Small intestine (tissue), 7 donors: ENCODE data around the gene SERPINB1. TPM values are rescaled to one million over a fixed set of nuclear protein-coding genes. Genes with fewer than 3 reads are reported as not detected.
A peak's percentile ranks its signal among the peaks of the same experiment; 100 is the strongest.

Experiments used
- DNase-seq, 2 donors: peaks; one replicate each; pipeline versions ENCODE4 v3.0.0 to v3.0.0-alpha.2; 2013
- FAIRE-seq: peaks from 2 replicates; lab custom pipeline; 2012; peaks lifted over from hg19 to GRCh38; lab: Jason Lieb, UNC
- H3K27ac ChIP-seq, 3 donors: one replicate each; pipeline ENCODE4 v1.5.1; 2013; ENCODE audit warnings: low read length in 2 of 3, mild to moderate bottlenecking in 2 of 3, control low read depth in 1 of 3, inconsistent platforms in 1 of 3, low read depth in 1 of 3, moderate library complexity in 1 of 3
- H3K27me3 ChIP-seq, 3 donors: one replicate each; pipeline ENCODE4 v1.6.1; 2013; ENCODE audit warnings: low read length in 3 of 3, inconsistent platforms in 1 of 3; ENCODE audit not compliant: control insufficient read depth in 3 of 3, insufficient read depth in 3 of 3
- H3K36me3 ChIP-seq, 3 donors: one replicate each; pipeline ENCODE4 v1.6.1; 2013; ENCODE audit warnings: low read length in 3 of 3, inconsistent platforms in 1 of 3, low read depth in 1 of 3, mild to moderate bottlenecking in 1 of 3, moderate library complexity in 1 of 3; ENCODE audit not compliant: control insufficient read depth in 3 of 3, insufficient read depth in 2 of 3
- H3K4me1 ChIP-seq, 3 donors: one replicate each; pipeline ENCODE4 v1.6.1; 2013; ENCODE audit warnings: low read length in 2 of 3, inconsistent platforms in 1 of 3, low read depth in 1 of 3, mild to moderate bottlenecking in 1 of 3, moderate library complexity in 1 of 3; ENCODE audit not compliant: control insufficient read depth in 3 of 3, insufficient read depth in 2 of 3
- H3K4me3 ChIP-seq, 3 donors: one replicate each; pipeline ENCODE4 v1.5.1; 2013; ENCODE audit warnings: low read length in 3 of 3, control low read depth in 1 of 3, inconsistent platforms in 1 of 3, low read depth in 1 of 3, mild to moderate bottlenecking in 1 of 3, moderate library complexity in 1 of 3
- H3K9me3 ChIP-seq, 2 donors: one replicate each; pipeline ENCODE4 v1.6.1; 2013; ENCODE audit warnings: low read depth in 1 of 2, low read length in 1 of 2; ENCODE audit not compliant: control insufficient read depth in 2 of 2, insufficient read depth in 1 of 2
- WGBS, 3 donors: extraction: QIAGEN DNeasy Blood & Tissue Kit; methylation state at CpG; one replicate each; pipeline ENCODE4 v1.1.7; 2013; 5-methylcytosine and 5-hydroxymethylcytosine counted together
- polyA plus RNA-seq, 4 donors: library from polyadenylated mRNA; stranded (reverse) in 3 of 4; unstranded in 1 of 4; fragments of 200-250 nt in 3 of 4; fragments of 120-200 nt in 1 of 4; gene quantifications; one replicate each; pipeline versions ENCODE4 v1.2.1 to v1.2.3, GENCODE V29; 2013
- donor health status: healthy with polysubstance abuse.
- donor health status: control.
- donor health status: control.
- donor health status: Bipolar disorder and iron deficiency.
- donor health status: healthy.

SERPINB1 gene
- polyA plus RNA-seq, 4 donors: 116 to 226 (median 161) TPM

DNA sequence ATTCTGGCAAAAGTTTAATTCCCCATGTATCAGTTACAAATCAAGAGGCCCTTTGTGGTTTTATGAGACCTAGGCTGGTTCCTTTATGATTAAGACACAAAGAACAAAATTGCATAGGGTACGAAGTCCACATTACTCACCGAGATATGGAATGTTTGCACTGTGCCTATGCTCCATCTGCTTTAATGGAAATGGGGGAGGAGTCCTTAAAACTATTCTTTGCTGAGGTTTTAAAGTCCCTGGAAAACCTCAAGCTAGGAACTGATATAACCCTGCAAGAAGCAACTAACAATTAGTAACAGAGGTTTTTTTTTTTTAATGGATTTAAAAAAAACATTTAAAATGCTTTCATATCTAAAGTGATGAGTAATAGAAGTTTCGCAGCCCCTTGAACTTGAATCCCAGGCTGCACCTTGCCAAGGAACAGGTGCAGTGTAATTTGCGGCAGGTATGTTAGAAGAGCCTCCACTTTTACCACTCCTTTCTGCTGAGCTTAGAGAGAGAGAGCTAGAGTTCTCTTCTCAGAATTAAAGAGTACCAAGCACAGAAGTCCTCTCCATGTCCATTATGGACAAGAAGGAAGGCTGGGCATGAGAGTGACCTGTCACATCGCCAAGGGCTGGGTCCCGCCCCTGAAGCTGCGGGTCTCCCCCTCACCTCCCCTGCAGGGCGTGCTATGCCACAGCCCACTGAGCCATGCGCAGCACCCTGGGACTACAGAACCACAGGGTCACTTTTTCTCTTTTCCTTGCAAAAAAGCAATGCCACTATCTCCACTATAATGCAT, 2.3 kb downstream of the SERPINB1 start:
- no peaks in the 10 kb centered on the region for H3K9me3 ChIP-seq
- peaks cover 10 to 22% (median 11%) of the 10 kb centered on the region in 3 donors for H3K36me3 ChIP-seq
- peak overlapping the region; percentile 86 to 98 (median 97) for H3K27ac ChIP-seq
- 8 to 42% (median 14%) methylated on average over 9 of the region's 9 CpGs for WGBS, 3 donors
- H3K4me1 ChIP-seq: peaks cover 0 to 40% (median 7%) of the 10 kb centered on the region in 3 donors
- H3K4me3 ChIP-seq: peak overlapping the region in 2 of 3 donors; percentile 62 to 63
- no peaks in the 10 kb centered on the region for H3K27me3 ChIP-seq
- peak; percentile 96 to 99 for DNase-seq
- no peak for FAIRE-seq

- 17 to 55% (median 21%) methylated on average over 3 of the region's 3 CpGs for WGBS, 3 donors
- H3K36me3 ChIP-seq: peaks cover 13 to 26% (median 18%) of the 10 kb centered on the region in 3 donors
- no peak for FAIRE-seq
- H3K9me3 ChIP-seq: no peaks in the 10 kb centered on the region
- H3K27me3 ChIP-seq: no peaks in the 10 kb centered on the region
- peaks cover 0 to 40% (median 7%) of the 10 kb centered on the region in 3 donors for H3K4me1 ChIP-seq
- no peak overlapping the region for H3K4me3 ChIP-seq
- peak overlapping the region in 2 of 3 donors; percentile 17 to 81 for H3K27ac ChIP-seq
- peak in 1 of 2 donors; percentile 58 for DNase-seq
Observed at GRCh38 chr6:2838251-2838650, 3.4 kb downstream of the SERPINB1 start.

DNA sequence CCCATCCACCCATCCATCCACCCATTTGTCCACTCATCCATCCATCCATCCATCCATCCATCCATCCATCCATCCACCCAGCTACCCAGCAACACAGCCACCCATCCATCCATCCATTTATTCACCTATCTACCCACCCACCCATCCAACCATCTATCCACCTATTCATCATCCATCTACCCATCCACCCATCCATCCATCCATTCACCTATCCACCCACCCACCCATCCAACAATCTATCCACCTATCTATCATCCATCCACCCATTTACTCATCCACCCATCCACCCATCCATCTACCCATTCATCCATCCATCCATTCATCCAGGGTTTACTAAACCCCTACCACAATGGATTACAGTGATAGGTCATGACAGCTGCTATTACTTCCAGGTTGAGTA, 7.4 kb downstream of the SERPINB1 start:
- Histone ChIP-seq H3K9me3 (no peaks in the 10 kb centered on the region), H3K27ac (no peak overlapping the region), H3K36me3 (peaks cover 13 to 26% (median 24%) of the 10 kb centered on the region in 3 donors), H3K4me3 (no peak overlapping the region), H3K27me3 (no peaks in the 10 kb centered on the region), H3K4me1 (peaks cover 0 to 21% (median 2%) of the 10 kb centered on the region in 3 donors)
- no peak for FAIRE-seq
- DNase-seq: no peak

GRCh38 chr6:2831392-2831791, 10.3 kb downstream of the SERPINB1 start:
- Histone ChIP-seq H3K4me1 (peaks cover 0 to 5% (median 2%) of the 10 kb centered on the region in 3 donors), H3K9me3 (no peaks in the 10 kb centered on the region), H3K27me3 (no peaks in the 10 kb centered on the region), H3K27ac (no peak overlapping the region), H3K36me3 (peaks cover 6 to 24% (median 15%) of the 10 kb centered on the region in 3 donors), H3K4me3 (no peak overlapping the region)
- DNase-seq (no peak), FAIRE-seq (no peak)
- WGBS, 3 donors: 90 to 94% (median 93%) methylated on average over 2 of the region's 2 CpGs

- H3K27ac ChIP-seq: peak overlapping the region in 1 of 3 donors; percentile 47
Observed at GRCh38 chr6:2830183-2830582, 11.5 kb downstream of the SERPINB1 start.

GRCh38 chr6:2829253-2829652, 12.4 kb downstream of the SERPINB1 start:
- 80 to 86% (median 81%) methylated on average over 2 of the region's 2 CpGs for WGBS, 3 donors
- FAIRE-seq: no peak
- H3K36me3 ChIP-seq: peaks cover 3 to 12% (median 8%) of the 10 kb centered on the region in 3 donors

More at GRCh38 chr6:2830183-2830582, 11.5 kb downstream of the SERPINB1 start:
- Histone ChIP-seq H3K4me3 (no peak overlapping the region), H3K27me3 (no peaks in the 10 kb centered on the region), H3K9me3 (no peaks in the 10 kb centered on the region), H3K36me3 (peaks cover 3 to 17% (median 8%) of the 10 kb centered on the region in 3 donors), H3K4me1 (peaks cover 0 to 5% (median 2%) of the 10 kb centered on the region in 3 donors)
- WGBS, 3 donors: 17 to 66% (median 48%) methylated on average over 3 of the region's 3 CpGs
- DNase-seq (peak in 1 of 2 donors; percentile 40), FAIRE-seq (no peak)

GRCh38 chr6:2828629-2829028, 13.0 kb downstream of the SERPINB1 start:
- Histone ChIP-seq H3K9me3 (no peaks in the 10 kb centered on the region), H3K4me1 (peaks cover 0 to 14% (median 2%) of the 10 kb centered on the region in 3 donors), H3K36me3 (peaks cover 2 to 8% (median 6%) of the 10 kb centered on the region in 3 donors), H3K27me3 (no peaks in the 10 kb centered on the region), H3K4me3 (no peak overlapping the region), H3K27ac (no peak overlapping the region)
- WGBS, 3 donors: 87 to 91% (median 89%) methylated on average over 4 of the region's 4 CpGs
- DNase-seq (no peak), FAIRE-seq (no peak)

More at GRCh38 chr6:2829253-2829652, 12.4 kb downstream of the SERPINB1 start:
- H3K27me3 ChIP-seq: no peaks in the 10 kb centered on the region
- no peak overlapping the region for H3K4me3 ChIP-seq
- no peak overlapping the region for H3K27ac ChIP-seq
- DNase-seq: no peak
- peaks cover 0 to 9% (median 2%) of the 10 kb centered on the region in 3 donors for H3K4me1 ChIP-seq
- H3K9me3 ChIP-seq: no peaks in the 10 kb centered on the region

DNA sequence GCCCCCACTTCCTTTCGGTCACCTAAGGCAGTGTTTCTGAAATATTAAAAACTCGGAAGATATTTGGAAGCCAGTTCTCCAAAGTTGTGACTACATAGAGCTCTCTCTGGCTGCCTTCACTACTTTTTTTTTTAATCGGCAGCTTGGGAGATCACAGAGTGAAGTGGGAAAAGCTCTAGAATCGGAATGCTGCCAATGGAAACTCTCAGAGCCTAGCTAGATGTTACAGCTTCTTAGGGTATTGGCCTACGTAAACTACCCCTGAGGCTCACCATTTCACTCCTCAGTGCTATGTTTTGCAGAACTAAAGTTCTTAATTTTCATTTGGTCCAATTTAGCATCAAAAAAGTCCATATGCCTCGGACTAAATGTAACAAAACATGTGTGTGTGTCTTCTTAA, 14.5 kb downstream of the SERPINB1 start:
- DNase-seq: no peak
- Histone ChIP-seq H3K27me3 (no peaks in the 10 kb centered on the region), H3K4me1 (peaks cover 0 to 22% (median 2%) of the 10 kb centered on the region in 3 donors), H3K36me3 (peaks cover 0 to 2% (median 1%) of the 10 kb centered on the region in 3 donors), H3K27ac (no peak overlapping the region), H3K9me3 (no peaks in the 10 kb centered on the region), H3K4me3 (no peak overlapping the region)
- FAIRE-seq: no peak
- 83 to 93% (median 91%) methylated on average over 6 of the region's 6 CpGs for WGBS, 3 donors
